Suprapubic skin (tissue), 4 donors: ENCODE results near the gene AHRR. TPM values are rescaled to one million over a fixed set of nuclear protein-coding genes. Genes with fewer than 3 reads are reported as not detected.

ENCODE experiments used
- DNase-seq, 2 donors: peaks; one replicate each; pipeline ENCODE4 v3.0.0-alpha.2; 2019; ENCODE audit warnings: low spot score in 2 of 2
- H3K27ac ChIP-seq: fragments of 200-600 bp; sonication (generic); one replicate; pipeline ENCODE4 v1.5.1; 2019
- H3K27me3 ChIP-seq: fragments of 200-600 bp; sonication (generic); one replicate; pipeline ENCODE4 v1.5.1; 2019
- H3K36me3 ChIP-seq: fragments of 200-600 bp; sonication (generic); one replicate; pipeline ENCODE4 v1.5.1; 2019
- H3K4me1 ChIP-seq: fragments of 200-600 bp; sonication (generic); one replicate; pipeline ENCODE4 v1.5.1; 2019
- H3K4me3 ChIP-seq: fragments of 200-600 bp; sonication (generic); one replicate; pipeline ENCODE4 v1.5.1; 2019; ENCODE audit warnings: mild to moderate bottlenecking
- H3K9me3 ChIP-seq: fragments of 200-600 bp; sonication (generic); one replicate; pipeline ENCODE4 v1.5.1; 2019
- CTCF ChIP-seq, 2 donors: fragments of 200-600 bp in 1 of 2; fragments of 450-650 bp in 1 of 2; sonication (generic) in 1 of 2; IDR thresholded peaks; one replicate each; pipeline ENCODE4 v1.5.1; 2016 to 2019; ENCODE audit warnings: antibody characterized with exemption in 2 of 2, mild to moderate bottlenecking in 1 of 2, moderate library complexity in 1 of 2
- EP300 ChIP-seq: sonication (generic); formaldehyde crosslinking; IDR thresholded peaks from one replicate; pipeline ENCODE4 v1.6.1; 2017; ENCODE audit warnings: antibody characterized with exemption
- POLR2A ChIP-seq, 2 donors: fragments of 450-650 bp; IDR thresholded peaks; one replicate each; pipeline ENCODE4 v1.6.1; 2017; ENCODE audit warnings: antibody characterized with exemption in 2 of 2, mild to moderate bottlenecking in 2 of 2, moderate library complexity in 2 of 2
- POLR2AphosphoS5 ChIP-seq, 3 donors: sonication (generic); formaldehyde crosslinking; IDR thresholded peaks; one replicate each; pipeline ENCODE4 v1.6.1; 2017; ENCODE audit warnings: antibody characterized with exemption in 3 of 3
- WGBS: methylation state at CpG from one replicate; pipeline ENCODE4 v1.1.5; 2018; 5-methylcytosine and 5-hydroxymethylcytosine counted together
- total RNA-seq, 4 donors: library from RNA; depleted of rRNA; stranded (reverse); fragments of >200 nt; gene quantifications; one replicate each; pipeline ENCODE4 v1.1.0, GENCODE V29; 2016

AHRR gene
- total RNA-seq, 4 donors from 2014 or later, result 3.0 to 10.7 (median 4.2) TPM

GRCh38 chr5:402615-403359 is 81.3 kb downstream of the AHRR start:
- Histone ChIP-seq H3K4me1 (peaks cover 17% of the 10 kb centered on the region), H3K27ac (no peak overlapping the region), H3K27me3 (peaks cover 8% of the 10 kb centered on the region), H3K36me3 (no peaks in the 10 kb centered on the region), H3K9me3 (no peaks in the 10 kb centered on the region), H3K4me3 (no peak overlapping the region)
- WGBS, result 86% methylated on average over 20 of the region's 20 CpGs
- TF ChIP-seq EP300 (no peak), POLR2AphosphoS5 (IDR thresholded peaks at IDR 0.05) (no peak), POLR2A (IDR thresholded peaks at IDR 0.05) (no peak), CTCF (IDR thresholded peaks at IDR 0.05) (no peak)
- peak; percentile 56 to 61 for DNase-seq

- Histone ChIP-seq H3K4me3 (no peak overlapping the region), H3K9me3 (no peaks in the 10 kb centered on the region), H3K36me3 (no peaks in the 10 kb centered on the region), H3K4me1 (peaks cover 16% of the 10 kb centered on the region), H3K27me3 (peaks cover 8% of the 10 kb centered on the region), H3K27ac (no peak overlapping the region)
- 93% methylated on average over 11 of the region's 11 CpGs for WGBS
- peak in 1 of 2 donors; percentile 40 for DNase-seq
- TF ChIP-seq POLR2A (IDR thresholded peaks at IDR 0.05), result no peak
- no peak for TF ChIP-seq POLR2AphosphoS5 (IDR thresholded peaks at IDR 0.05)
- no peak for TF ChIP-seq EP300
- TF ChIP-seq CTCF (IDR thresholded peaks at IDR 0.05), result no peak
Measured at GRCh38 chr5:403995-404394, 82.5 kb downstream of the AHRR start.

GRCh38 chr5:404666-405241 is 83.2 kb downstream of the AHRR start:
- no peak overlapping the region for H3K4me3 ChIP-seq
- no peak for TF ChIP-seq POLR2AphosphoS5 (IDR thresholded peaks at IDR 0.05)
- TF ChIP-seq EP300, result no peak
- no peak for TF ChIP-seq CTCF (IDR thresholded peaks at IDR 0.05)
- no peak for TF ChIP-seq POLR2A (IDR thresholded peaks at IDR 0.05)
- WGBS, result 92% methylated on average over 11 of the region's 12 CpGs
- peaks cover 8% of the 10 kb centered on the region for H3K27me3 ChIP-seq
- H3K36me3 ChIP-seq, result no peaks in the 10 kb centered on the region
- H3K4me1 ChIP-seq, result peaks cover 8% of the 10 kb centered on the region
- no peak overlapping the region for H3K27ac ChIP-seq
- peak; percentile 44 to 69 for DNase-seq
- H3K9me3 ChIP-seq, result no peaks in the 10 kb centered on the region

- Histone ChIP-seq H3K4me1 (peaks cover 1% of the 10 kb centered on the region), H3K27me3 (peaks cover 8% of the 10 kb centered on the region), H3K36me3 (no peaks in the 10 kb centered on the region), H3K9me3 (no peaks in the 10 kb centered on the region), H3K4me3 (no peak overlapping the region), H3K27ac (no peak overlapping the region)
- DNase-seq, result peak; percentile 45 to 70
- WGBS, result 91% methylated on average over 18 of the region's 18 CpGs
- TF ChIP-seq POLR2A (IDR thresholded peaks at IDR 0.05), result no peak
Measured at GRCh38 chr5:405421-405820, 83.9 kb downstream of the AHRR start.

- peak in 1 of 2 donors; percentile 24 for DNase-seq
- H3K27ac ChIP-seq, result no peak overlapping the region
- H3K4me1 ChIP-seq, result no peaks in the 10 kb centered on the region
- no peaks in the 10 kb centered on the region for H3K9me3 ChIP-seq
- H3K36me3 ChIP-seq, result no peaks in the 10 kb centered on the region
- no peak overlapping the region for H3K4me3 ChIP-seq
- TF ChIP-seq POLR2A (IDR thresholded peaks at IDR 0.05) (no peak), POLR2AphosphoS5 (IDR thresholded peaks at IDR 0.05) (no peak), CTCF (IDR thresholded peaks at IDR 0.05) (no peak), EP300 (no peak)
- WGBS, result 91% methylated on average over 9 of the region's 9 CpGs
- peaks cover 5% of the 10 kb centered on the region for H3K27me3 ChIP-seq
Measured at GRCh38 chr5:406041-406440, 84.5 kb downstream of the AHRR start.
